ENCODE results near the gene OR1S1. TPM values are rescaled to one million over a fixed set of nuclear protein-coding genes. Genes with fewer than 3 reads are reported as not detected.

OR1S1 gene
- total RNA-seq, 2 experiments from 2014 or later, result not detected

GRCh38 chr11:58193391-58193790, 19.1 kb upstream of the OR1S1 start:
- H3K4me3 ChIP-seq (ENCODE audit: low read length), result no peak overlapping the region
- no peaks in the 10 kb centered on the region for H3K4me1 Mint-ChIP-seq (ENCODE audit: low read depth)
- ChIA-PET POLR2A (no interaction called here), CTCF (no interaction called here)
- H3K9me3 Mint-ChIP-seq, result peaks cover 3% of the 10 kb centered on the region
- H3K4me3 Mint-ChIP-seq, result no peak overlapping the region
- H3K27me3 Mint-ChIP-seq, result no peaks in the 10 kb centered on the region
- no peaks in the 10 kb centered on the region for H3K4me1 ChIP-seq (ENCODE audit: insufficient read depth, low read length)
- no peak overlapping the region for H3K27ac Mint-ChIP-seq
- no peak overlapping the region for H3K27ac ChIP-seq (ENCODE audit: low read depth in 1 of 2, low read length in 2 of 2)
- peaks cover 0 to 3% of the 10 kb centered on the region in 2 experiments for H3K9me3 ChIP-seq (ENCODE audit: control insufficient read depth in 1 of 2, insufficient read depth in 1 of 2, low read length in 2 of 2)
- intact Hi-C loops (cut with DNase I, micrococcal nuclease), result no loop called here
- DNase-seq (no peak), ATAC-seq (ENCODE audit: poor library complexity) (no peak)
- H3K27me3 ChIP-seq (ENCODE audit: control insufficient read depth in 1 of 2, insufficient read depth in 2 of 2, low read length in 2 of 2), result peaks cover 0 to 4% of the 10 kb centered on the region in 2 experiments
- H3K36me3 Mint-ChIP-seq (ENCODE audit: low read depth), result no peaks in the 10 kb centered on the region
- TF ChIP-seq CTCF (IDR thresholded peaks at IDR 0.05), result no peak
- H3K36me3 ChIP-seq (ENCODE audit: insufficient read depth, low read length), result no peaks in the 10 kb centered on the region

GRCh38 chr11:58195939-58196338, 16.6 kb upstream of the OR1S1 start:
- Mint-ChIP-seq H3K9me3 (peaks cover 9% of the 10 kb centered on the region), H3K27ac (no peak overlapping the region), H3K4me3 (no peak overlapping the region), H3K27me3 (peaks cover 11% of the 10 kb centered on the region), H3K4me1 (ENCODE audit: low read depth) (no peaks in the 10 kb centered on the region), H3K36me3 (ENCODE audit: low read depth) (no peaks in the 10 kb centered on the region)
- intact Hi-C loops (cut with DNase I, micrococcal nuclease), result no loop called here
- no peaks in the 10 kb centered on the region for H3K36me3 ChIP-seq (ENCODE audit: insufficient read depth, low read length)
- POLR2A ChIA-PET, result no interaction called here
- DNase-seq (no peak), ATAC-seq (ENCODE audit: poor library complexity) (no peak)
- peaks cover 0 to 4% of the 10 kb centered on the region in 2 experiments for H3K27me3 ChIP-seq (ENCODE audit: control insufficient read depth in 1 of 2, insufficient read depth in 2 of 2, low read length in 2 of 2)
- H3K4me1 ChIP-seq (ENCODE audit: insufficient read depth, low read length), result no peaks in the 10 kb centered on the region
- no peak overlapping the region for H3K4me3 ChIP-seq (ENCODE audit: low read length)
- H3K27ac ChIP-seq (ENCODE audit: low read depth in 1 of 2, low read length in 2 of 2), result no peak overlapping the region
- H3K9me3 ChIP-seq (ENCODE audit: control insufficient read depth in 1 of 2, insufficient read depth in 1 of 2, low read length in 2 of 2), result peaks cover 0 to 3% of the 10 kb centered on the region in 2 experiments
- CTCF ChIA-PET, result no interaction called here
- no peak for TF ChIP-seq CTCF (IDR thresholded peaks at IDR 0.05)

- ChIA-PET POLR2A (no interaction called here), CTCF (no interaction called here)
- H3K4me1 ChIP-seq (ENCODE audit: insufficient read depth, low read length), result no peaks in the 10 kb centered on the region
- no peaks in the 10 kb centered on the region for H3K27me3 ChIP-seq (ENCODE audit: control insufficient read depth in 1 of 2, insufficient read depth in 2 of 2, low read length in 2 of 2)
- Mint-ChIP-seq H3K36me3 (ENCODE audit: low read depth) (no peaks in the 10 kb centered on the region), H3K27ac (no peak overlapping the region), H3K27me3 (peaks cover 37% of the 10 kb centered on the region), H3K9me3 (peaks cover 9% of the 10 kb centered on the region), H3K4me1 (ENCODE audit: low read depth) (no peaks in the 10 kb centered on the region), H3K4me3 (no peak overlapping the region)
- no peak for DNase-seq
- H3K36me3 ChIP-seq (ENCODE audit: insufficient read depth, low read length), result no peaks in the 10 kb centered on the region
- no peak overlapping the region for H3K27ac ChIP-seq (ENCODE audit: low read depth in 1 of 2, low read length in 2 of 2)
- peaks cover 0 to 3% of the 10 kb centered on the region in 2 experiments for H3K9me3 ChIP-seq (ENCODE audit: control insufficient read depth in 1 of 2, insufficient read depth in 1 of 2, low read length in 2 of 2)
- ATAC-seq (ENCODE audit: poor library complexity), result no peak
- TF ChIP-seq CTCF (IDR thresholded peaks at IDR 0.05), result no peak
- intact Hi-C loops (cut with DNase I, micrococcal nuclease), result no loop called here
- no peak overlapping the region for H3K4me3 ChIP-seq (ENCODE audit: low read length)
Observed at GRCh38 chr11:58199271-58199670, 13.2 kb upstream of the OR1S1 start.
